Colonic mucosa (tissue), 4 donors: ENCODE results near the gene MEGF10. TPM values are rescaled to one million over a fixed set of nuclear protein-coding genes. Genes with fewer than 3 reads are reported as not detected.
"Not testable (repeated sequence)": the region's sequence is repeated elsewhere in the genome, so short reads cannot be mapped to it uniquely, and the experiment has no call there.

ENCODE experiments used
- DNase-seq: peaks from one replicate; pipeline ENCODE4 v3.0.0-alpha.2; 2020
- H3K27ac ChIP-seq: fragments of 200-600 bp; one replicate; pipeline ENCODE4 v1.8.0; 2021
- H3K27me3 ChIP-seq: fragments of 200-600 bp; one replicate; pipeline ENCODE4 v1.8.0; 2021
- H3K36me3 ChIP-seq: fragments of 200-600 bp; one replicate; pipeline ENCODE4 v1.8.0; 2021
- H3K4me1 ChIP-seq: fragments of 200-600 bp; one replicate; pipeline ENCODE4 v1.8.0; 2021; ENCODE audit warnings: mild to moderate bottlenecking
- H3K4me3 ChIP-seq: fragments of 200-600 bp; one replicate; pipeline ENCODE4 v1.8.0; 2021
- H3K9ac ChIP-seq, 2 donors: one replicate each; pipeline ENCODE4 v1.7.0; 2013; ENCODE audit warnings: control low read depth in 2 of 2, low read depth in 2 of 2, low read length in 2 of 2
- H3K9me3 ChIP-seq: fragments of 200-600 bp; one replicate; pipeline ENCODE4 v1.8.0; 2021
- intact Hi-C: fragments of 100-400 bp; cut with DNase I; formaldehyde crosslinking; loops from one replicate; pipeline ENCODE4 v1.14.1; 2022
- total RNA-seq, 2 donors: library from RNA; stranded (reverse); fragmentation: NEBNext Ultra II Directional in 1 of 2; extraction: Animal tissue kit (Norgen Biotek cat#: 25700) in 1 of 2; gene quantifications; one replicate each; pipeline ENCODE4 v1.2.1, GENCODE V29; 2021
- TF ChIP-seq, protein P1 (sequence below): fragments of 200-600 bp; IDR thresholded peaks from one replicate; pipeline ENCODE4 v1.8.0; 2022; ENCODE audit warnings: antibody characterized with exemption, mild to moderate bottlenecking
- donor health status: healthy.
- donor health status: DM: no; HTN: no; CAD: no.
- donor health status: DM: no; HTN: no; CAD: no.

The MEGF10 gene
- total RNA-seq, 2 donors from 2014 or later: 0.35 to 0.88 TPM

DNA sequence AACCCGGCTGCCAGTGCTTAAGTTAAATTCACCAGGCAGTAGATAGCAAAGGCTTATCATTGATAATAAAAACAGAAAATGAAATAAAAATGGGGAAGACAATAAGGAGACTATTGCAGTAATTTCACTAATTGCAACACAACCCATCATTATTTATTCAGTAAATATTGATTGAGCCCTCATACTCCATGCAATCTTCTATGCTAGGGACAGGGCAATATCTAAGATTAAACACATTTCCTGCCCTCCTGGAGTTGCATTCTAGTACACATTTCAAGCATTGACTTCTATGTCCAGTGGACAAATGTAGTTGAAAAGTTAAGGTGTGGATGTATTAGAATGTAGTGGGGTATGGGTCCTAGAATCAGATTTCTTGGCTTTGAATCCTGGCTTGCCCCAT, 12.8 kb downstream of the MEGF10 start:
- no peak overlapping the region for H3K4me3 ChIP-seq
- no peaks in the 10 kb centered on the region for H3K36me3 ChIP-seq
- H3K27ac ChIP-seq: no peak overlapping the region
- DNase-seq: no peak
- no peaks in the 10 kb centered on the region for H3K9me3 ChIP-seq
- H3K9ac ChIP-seq: no peak overlapping the region
- intact Hi-C loops: no loop called here
- H3K4me1 ChIP-seq: no peaks in the 10 kb centered on the region
- no peaks in the 10 kb centered on the region for H3K27me3 ChIP-seq
- TF ChIP-seq, protein P1, sequence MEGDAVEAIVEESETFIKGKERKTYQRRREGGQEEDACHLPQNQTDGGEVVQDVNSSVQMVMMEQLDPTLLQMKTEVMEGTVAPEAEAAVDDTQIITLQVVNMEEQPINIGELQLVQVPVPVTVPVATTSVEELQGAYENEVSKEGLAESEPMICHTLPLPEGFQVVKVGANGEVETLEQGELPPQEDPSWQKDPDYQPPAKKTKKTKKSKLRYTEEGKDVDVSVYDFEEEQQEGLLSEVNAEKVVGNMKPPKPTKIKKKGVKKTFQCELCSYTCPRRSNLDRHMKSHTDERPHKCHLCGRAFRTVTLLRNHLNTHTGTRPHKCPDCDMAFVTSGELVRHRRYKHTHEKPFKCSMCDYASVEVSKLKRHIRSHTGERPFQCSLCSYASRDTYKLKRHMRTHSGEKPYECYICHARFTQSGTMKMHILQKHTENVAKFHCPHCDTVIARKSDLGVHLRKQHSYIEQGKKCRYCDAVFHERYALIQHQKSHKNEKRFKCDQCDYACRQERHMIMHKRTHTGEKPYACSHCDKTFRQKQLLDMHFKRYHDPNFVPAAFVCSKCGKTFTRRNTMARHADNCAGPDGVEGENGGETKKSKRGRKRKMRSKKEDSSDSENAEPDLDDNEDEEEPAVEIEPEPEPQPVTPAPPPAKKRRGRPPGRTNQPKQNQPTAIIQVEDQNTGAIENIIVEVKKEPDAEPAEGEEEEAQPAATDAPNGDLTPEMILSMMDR: no peak

DNA sequence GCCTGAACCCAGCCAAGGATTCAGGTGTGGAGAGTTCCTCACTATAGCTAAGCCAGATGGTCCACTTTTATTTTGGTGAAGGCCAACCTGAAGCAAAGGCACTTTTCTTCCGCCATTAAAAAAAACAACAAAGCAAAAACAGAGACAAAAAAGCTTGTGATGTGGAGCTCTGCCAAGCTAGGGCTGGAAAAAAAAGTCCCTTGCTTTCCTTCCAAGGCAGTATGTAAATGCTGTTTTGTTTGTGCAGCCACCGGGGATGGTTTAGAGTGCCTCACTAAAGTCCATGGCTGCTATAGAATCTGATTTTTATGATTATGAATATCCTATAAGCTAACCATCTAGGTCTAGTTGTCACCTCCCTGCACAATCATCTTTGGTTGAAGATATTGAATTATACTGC, 14.9 kb downstream of the MEGF10 start:
- no peak overlapping the region for H3K4me3 ChIP-seq
- no peak for DNase-seq
- TF ChIP-seq, protein P1: no peak
- H3K9ac ChIP-seq: no peak overlapping the region
- no peaks in the 10 kb centered on the region for H3K9me3 ChIP-seq
- H3K36me3 ChIP-seq: no peaks in the 10 kb centered on the region
- H3K27me3 ChIP-seq: no peaks in the 10 kb centered on the region
- H3K4me1 ChIP-seq: no peaks in the 10 kb centered on the region
- H3K27ac ChIP-seq: no peak overlapping the region
- intact Hi-C loops: no loop called here

DNA sequence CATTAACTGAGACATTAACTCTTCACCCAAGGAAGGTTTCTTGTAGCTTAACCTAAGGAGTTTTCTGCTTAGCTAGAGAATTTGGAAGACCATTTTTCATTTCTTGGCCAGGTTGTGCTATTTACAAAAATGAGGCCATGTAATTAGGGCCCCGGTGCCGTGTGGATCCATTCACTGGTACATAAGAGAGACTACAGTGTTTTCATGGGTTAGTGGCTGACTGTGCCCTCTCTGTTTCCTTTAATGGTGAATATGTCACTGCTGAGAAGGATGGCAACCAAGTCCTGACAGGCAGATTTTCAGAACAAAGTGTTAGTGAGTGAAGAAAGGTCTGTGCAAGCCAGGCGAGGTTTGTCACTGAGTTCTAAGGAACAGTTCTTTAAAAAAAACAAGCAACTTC, 15.4 kb downstream of the MEGF10 start:
- Histone ChIP-seq H3K9ac (no peak overlapping the region), H3K4me1 (no peaks in the 10 kb centered on the region), H3K27ac (no peak overlapping the region), H3K36me3 (no peaks in the 10 kb centered on the region), H3K27me3 (no peaks in the 10 kb centered on the region), H3K4me3 (no peak overlapping the region), H3K9me3 (no peaks in the 10 kb centered on the region)
- intact Hi-C loops: no loop called here
- DNase-seq: no peak
- TF ChIP-seq, protein P1: no peak

DNA sequence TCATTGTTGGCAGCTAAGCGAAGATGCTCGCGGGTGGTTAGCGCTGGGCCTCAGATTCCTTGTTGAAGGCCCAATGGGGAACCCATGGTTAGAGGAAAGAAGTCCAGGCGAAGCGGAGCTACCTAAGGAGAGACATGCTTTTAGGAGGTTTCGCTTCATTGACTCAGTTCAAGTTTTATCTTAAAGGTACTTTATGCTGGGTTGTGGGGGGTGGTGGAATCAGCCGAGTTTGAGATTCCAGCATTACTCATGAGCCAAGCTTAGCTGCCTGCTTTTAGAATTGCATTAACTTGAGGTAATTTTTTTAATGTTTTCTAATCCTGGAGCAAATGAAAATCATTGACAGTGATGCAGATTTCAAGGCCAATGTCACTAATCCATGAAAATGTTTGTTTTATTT, 16.1 kb downstream of the MEGF10 start:
- no peak overlapping the region for H3K27ac ChIP-seq
- TF ChIP-seq, protein P1: no peak
- intact Hi-C loops: no loop called here
- no peaks in the 10 kb centered on the region for H3K36me3 ChIP-seq
- H3K9me3 ChIP-seq: no peaks in the 10 kb centered on the region
- H3K27me3 ChIP-seq: no peaks in the 10 kb centered on the region
- no peak overlapping the region for H3K4me3 ChIP-seq
- H3K9ac ChIP-seq: no peak overlapping the region
- H3K4me1 ChIP-seq: no peaks in the 10 kb centered on the region
- no peak for DNase-seq

DNA sequence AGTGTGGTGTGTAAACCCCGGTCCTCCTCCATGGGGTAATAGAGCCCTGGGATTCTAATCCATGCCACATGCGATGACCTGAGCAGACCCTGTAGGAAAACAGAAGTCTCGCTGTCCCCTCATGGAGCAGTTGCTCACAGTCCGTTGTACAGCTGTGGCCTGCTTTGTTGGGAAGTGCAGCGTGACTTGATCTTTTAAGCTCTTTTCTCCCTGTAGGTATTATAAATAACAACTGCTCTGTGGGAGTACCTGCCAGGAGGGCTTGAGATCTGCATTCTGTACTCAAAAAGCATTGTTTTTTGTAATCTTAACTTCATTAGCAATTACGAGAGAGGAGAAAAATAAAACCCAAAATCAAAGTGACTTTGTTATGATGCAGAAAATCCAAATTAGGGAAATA, 17.3 kb downstream of the MEGF10 start:
- H3K4me1 ChIP-seq: no peaks in the 10 kb centered on the region
- intact Hi-C loops: no loop called here
- H3K27me3 ChIP-seq: no peaks in the 10 kb centered on the region
- DNase-seq: no peak
- TF ChIP-seq, protein P1: no peak
- H3K4me3 ChIP-seq: no peak overlapping the region
- H3K27ac ChIP-seq: no peak overlapping the region
- no peak overlapping the region for H3K9ac ChIP-seq
- H3K36me3 ChIP-seq: no peaks in the 10 kb centered on the region
- H3K9me3 ChIP-seq: no peaks in the 10 kb centered on the region

DNA sequence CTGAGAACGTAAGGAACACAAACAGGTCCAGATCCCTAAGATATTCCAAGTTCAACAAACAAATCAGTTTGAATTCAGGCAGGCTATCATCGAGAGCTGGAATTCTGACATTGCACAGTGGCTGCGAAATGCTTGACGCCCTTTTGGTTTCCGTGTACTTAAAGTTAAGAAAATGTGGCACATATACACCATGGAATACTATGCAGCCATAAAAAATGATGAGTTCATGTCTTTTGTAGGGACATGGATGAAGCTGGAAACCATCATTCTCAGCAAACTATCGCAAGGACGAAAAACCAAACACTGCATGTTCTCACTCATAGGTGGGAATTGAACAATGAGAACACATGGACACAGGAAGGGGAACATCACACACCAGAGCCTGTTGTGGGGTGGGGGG, 17.7 kb downstream of the MEGF10 start:
- intact Hi-C loops, H3K36me3 ChIP-seq, H3K27ac ChIP-seq, DNase-seq, H3K27me3 ChIP-seq, H3K4me3 ChIP-seq, H3K9me3 ChIP-seq, H3K9ac ChIP-seq, H3K4me1 ChIP-seq: not testable (repeated sequence)
